OCI-LY3 (cell line): Measurements from ENCODE around the gene RNF222.

Experiments
- EZH2phosphoT487 ChIP-seq: fragments of 200-600 bp; shearing (Covaris generic); IDR thresholded peaks from 2 replicates; pipeline ENCODE4 v1.6.1; 2018; ENCODE audit warnings: antibody characterized with exemption, mixed run types, low read depth
- TF ChIP-seq, protein P1 (sequence below): fragments of 200-600, 300-600 bp; sonication (generic); IDR thresholded peaks from 2 replicates; pipeline ENCODE4 v1.5.1; 2014; ENCODE audit warnings: antibody characterized with exemption, low read length, low read depth

DNA sequence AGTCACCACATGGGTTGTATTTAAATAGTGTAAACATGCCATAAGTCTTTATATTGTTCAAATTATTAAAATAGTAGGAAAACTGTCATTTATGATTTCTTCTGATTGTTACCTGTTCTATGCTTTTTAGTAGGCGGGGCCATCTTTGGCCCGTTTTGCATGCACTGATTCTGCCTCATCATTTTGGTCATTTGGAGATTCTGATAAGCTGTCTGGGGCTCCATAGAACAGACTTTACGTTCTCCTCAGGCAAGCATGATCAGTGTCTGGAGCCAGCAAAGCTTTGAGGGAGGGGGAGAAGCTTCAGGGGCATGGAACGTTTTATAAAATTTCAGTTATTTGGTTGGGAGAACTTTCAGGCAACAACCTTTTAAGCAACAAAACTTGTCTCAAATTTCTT, 46.9 kb upstream of the RNF222 start:
- TF ChIP-seq, protein P1, sequence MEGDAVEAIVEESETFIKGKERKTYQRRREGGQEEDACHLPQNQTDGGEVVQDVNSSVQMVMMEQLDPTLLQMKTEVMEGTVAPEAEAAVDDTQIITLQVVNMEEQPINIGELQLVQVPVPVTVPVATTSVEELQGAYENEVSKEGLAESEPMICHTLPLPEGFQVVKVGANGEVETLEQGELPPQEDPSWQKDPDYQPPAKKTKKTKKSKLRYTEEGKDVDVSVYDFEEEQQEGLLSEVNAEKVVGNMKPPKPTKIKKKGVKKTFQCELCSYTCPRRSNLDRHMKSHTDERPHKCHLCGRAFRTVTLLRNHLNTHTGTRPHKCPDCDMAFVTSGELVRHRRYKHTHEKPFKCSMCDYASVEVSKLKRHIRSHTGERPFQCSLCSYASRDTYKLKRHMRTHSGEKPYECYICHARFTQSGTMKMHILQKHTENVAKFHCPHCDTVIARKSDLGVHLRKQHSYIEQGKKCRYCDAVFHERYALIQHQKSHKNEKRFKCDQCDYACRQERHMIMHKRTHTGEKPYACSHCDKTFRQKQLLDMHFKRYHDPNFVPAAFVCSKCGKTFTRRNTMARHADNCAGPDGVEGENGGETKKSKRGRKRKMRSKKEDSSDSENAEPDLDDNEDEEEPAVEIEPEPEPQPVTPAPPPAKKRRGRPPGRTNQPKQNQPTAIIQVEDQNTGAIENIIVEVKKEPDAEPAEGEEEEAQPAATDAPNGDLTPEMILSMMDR: no peak
- TF ChIP-seq EZH2phosphoT487: no peak
